Activated CD8-positive, alpha-beta memory T cell treated with anti-CD3 and anti-CD28 coated beads, Interleukin-2, amount 50 U/mL, for 1 hour (primary cell): ENCODE results near the gene AFMID.
"Not testable (repeated sequence)": the region's sequence is repeated elsewhere in the genome, so short reads cannot be mapped to it uniquely, and the experiment has no call there.

Source experiments
- DNase-seq: peaks from one replicate; pipeline ENCODE4 v3.0.0-alpha.2; 2020; ENCODE audit errors: extremely low read depth

Gene AFMID

DNA sequence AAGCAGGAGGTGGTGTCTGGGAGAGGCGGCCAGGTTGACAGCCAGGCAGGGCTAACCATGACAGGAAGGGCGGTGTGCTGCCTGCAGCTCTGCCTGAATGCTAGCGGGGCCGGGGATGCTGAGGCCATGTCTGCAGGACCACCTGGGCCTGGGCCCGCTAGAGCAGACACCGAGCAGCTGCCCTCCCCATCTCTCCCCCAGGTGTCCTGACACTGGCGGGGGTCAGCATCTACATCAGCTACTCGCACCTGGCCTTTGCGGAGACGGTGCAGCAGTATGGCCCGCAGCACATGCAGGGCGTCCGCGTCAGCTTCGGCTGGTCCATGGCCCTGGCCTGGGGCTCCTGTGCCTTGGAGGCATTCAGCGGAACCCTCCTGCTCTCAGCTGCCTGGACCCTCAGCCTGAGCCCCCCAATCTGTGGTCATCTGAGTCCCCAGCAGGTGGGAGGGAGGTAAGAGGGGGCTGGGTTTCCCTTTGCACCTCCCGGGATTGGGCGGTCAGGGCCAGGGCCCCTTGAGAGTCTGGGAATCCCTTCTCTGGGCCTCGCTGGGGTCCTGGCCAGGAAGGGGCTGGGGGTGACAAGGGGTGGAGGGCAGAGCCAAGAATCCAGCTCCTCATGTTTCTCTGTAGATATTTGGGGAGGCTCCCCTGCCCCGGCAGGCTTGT lies 51.8 kb downstream of the AFMID start:
- no peak for DNase-seq

DNA sequence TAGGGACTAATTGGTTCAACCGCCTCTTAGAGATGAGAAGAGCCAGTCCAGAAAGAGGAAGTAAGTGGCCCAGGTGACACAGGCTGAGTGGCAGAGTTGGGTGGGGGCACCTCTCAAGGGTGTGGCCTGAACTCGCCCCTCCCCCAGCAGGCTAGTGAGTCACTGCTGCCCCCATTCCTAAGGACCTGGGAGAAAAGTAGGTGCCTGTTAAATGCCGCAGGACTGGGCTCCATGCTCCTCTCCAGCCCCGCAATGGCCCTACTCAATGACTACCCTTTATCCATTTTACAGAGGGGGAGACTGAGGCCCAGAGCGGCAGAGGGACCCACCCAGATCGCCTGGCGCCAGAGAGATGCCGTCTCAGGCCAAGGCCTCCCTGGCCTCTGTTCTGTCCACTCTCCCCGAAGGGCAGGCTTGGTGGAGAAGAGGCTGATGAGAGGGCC lies 52.3 kb downstream of the AFMID start:
- DNase-seq = no peak

DNA sequence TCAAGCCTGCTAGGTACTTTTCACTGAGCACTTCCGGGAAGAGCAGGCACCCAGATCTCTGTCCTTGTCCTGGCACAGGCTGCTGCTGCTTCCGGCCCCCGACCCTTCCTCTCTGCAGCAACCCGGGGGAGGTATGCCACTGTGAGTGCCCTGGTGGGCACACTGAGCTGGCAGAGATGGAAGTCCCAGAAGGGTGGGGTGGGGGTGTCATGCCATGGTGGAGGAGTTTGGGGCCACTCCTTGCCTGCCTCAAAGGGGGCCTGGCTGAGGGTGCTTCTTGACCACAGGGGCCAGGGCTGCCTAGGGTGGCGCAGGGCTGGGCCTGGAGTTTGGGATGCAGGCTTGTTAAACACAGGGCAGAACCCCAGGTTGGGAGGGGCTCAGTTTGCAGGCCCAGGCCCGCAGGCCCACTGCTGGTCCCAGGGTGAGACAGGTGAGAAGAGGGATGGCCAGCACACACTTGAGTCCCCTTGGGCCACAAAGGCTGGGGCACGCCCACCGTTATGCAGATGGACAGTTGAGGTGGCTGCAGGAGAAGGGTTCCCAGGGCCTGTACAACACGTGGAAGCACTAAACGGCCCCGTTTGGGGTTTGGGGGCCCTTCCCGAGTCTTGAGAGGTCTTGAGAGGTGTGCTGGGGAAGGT lies 53.0 kb downstream of the AFMID start:
- DNase-seq = no peak

DNA sequence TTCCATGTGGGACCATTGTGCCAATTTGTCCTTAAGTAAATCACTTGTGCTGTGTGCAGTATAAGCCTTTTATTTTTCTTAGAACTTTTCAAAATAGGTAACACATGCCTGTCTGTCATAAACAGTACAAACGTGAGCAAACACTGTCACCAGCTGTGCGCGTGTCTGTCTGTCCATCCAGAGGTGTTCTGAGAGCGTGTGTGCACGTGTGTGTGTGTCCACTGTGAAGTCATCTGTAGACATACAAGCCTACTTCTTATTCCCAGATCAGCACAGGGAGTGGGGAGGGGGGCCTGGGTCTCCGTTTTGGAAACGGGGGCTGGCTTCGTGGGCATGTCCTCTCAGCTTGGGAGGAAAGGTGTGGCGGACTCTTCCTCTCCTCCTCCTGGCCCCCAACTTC lies 53.7 kb downstream of the AFMID start:
- DNase-seq = no peak

DNA sequence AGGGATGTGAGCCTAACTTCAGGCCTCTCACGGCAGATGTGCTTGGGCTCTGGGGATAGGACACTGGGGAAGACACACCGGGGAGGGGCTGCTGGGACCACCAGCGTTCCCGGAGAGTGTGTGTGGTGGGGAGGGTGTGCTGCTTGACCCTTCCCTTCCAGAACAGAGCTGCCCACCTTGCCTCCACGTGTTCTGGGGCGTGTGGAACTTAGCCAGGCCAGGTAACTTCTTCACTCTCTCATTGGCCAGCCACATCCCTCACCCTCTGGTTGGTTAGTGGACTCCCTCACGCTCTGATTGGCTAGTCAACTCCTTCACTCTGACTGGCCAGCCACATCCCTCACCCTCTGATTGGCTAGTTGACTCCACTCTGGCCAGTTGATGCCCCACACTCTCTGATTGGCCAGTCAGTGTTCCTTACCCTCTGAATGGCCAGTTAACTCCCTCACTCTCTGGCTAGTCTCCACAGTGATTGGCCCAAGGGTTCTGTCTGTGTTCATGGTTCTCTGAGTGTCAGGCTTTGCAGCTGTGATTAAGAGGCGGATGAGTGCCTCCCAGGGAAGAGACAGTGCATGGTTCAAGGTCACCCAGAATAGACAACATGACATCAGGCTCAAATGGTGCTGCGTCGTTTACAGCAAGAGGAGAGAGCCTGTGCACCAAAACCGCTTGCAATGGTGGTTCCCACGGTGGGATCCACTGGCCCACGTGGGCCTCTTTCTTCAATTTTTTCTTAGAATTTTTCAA lies 54.3 kb downstream of the AFMID start:
- DNase-seq = no peak

DNA sequence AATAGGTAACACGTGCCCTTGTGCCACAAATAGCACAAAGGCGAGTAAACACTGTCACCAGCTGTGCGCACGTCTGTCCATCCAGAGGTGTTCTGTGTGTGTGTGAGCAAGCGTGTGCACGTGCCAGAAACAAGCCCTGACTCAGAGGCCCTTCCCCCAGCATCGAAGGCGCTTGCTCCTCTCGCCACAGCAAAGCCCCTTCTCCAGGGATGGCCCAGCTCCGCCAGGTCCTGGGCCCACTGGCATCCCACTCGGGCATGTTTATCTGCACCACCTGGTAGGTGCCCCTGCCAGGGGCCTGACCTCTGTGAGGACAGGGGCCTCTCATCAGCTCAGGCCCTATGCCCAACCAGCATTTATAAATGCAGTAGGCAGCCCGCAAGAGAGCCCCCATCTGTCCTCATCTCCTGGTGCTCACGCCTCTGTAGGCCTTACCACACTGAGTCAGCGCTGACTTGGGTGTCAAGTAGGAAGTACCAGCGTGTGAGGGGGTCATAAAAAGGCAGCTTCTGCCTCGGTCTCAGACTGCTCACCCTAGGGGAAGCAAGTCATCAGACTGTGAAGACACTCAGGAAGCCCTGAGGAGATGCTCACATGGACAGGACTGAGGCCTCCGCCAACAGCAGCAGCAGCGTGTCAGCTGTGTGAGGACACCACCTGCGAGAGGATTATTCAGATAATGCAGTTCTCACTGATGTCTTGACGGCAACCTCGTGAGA lies 55.0 kb downstream of the AFMID start:
- DNase-seq = no peak

DNA sequence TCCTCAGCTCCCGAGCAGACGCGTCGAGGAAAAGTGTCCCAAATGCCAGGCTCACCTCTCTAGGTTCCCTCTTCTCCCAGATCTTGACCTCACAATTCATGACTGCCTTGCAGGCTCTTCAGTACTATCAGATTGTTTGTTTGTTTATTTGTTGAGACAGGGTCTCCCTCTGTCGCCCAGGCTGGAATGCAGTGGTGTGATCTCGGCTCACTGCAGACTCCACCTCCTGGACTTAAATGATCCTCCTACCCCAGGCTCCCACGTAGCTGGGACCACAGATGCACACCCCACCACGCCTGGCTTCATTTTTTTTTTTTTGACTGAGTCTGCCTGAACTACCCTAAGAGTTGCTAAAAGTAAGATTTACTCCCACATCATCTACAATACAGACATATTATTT lies 60.1 kb downstream of the AFMID start:
- DNase-seq = no peak

DNA sequence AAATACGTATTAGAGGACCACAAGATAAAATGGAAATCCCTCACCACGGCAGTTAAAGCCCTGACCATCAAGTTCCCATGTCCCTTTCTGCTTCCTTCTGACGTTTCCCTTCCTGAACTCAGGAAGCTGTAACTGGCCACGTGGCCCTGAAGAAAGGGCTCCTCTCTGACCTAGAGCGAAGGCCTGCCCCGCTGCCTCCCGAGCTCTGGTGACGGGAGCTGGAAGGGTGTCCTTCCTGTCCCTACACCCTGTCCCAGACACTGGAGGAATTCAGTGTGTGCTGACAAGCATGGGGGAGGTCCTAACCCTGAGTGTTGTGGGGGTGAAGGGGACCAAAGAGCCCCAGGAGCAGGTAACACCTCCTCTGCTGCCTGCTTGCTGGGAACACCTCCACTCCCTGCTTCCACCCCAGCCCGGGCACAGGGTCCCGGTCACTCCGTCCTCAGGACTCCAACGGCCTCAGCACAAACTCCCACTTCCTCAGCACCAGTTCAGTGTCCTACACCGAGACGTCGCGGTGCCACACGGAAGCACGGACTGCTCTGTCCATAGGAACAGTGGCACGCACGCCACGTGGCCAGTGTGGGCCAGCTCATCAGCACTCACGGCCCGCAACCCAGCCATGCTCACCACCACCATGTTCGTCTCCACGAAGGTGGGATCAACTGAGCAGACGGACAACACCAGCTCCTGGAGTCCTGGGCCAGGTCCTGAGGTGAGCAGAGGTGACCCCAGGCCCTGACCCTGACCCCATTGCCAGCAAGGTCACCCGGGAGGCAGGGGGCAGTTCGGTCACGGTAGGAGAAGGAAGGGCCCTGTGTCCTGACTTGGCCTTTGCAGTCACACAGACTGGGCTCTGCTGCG lies 61.1 kb downstream of the AFMID start:
- no peak for DNase-seq

DNA sequence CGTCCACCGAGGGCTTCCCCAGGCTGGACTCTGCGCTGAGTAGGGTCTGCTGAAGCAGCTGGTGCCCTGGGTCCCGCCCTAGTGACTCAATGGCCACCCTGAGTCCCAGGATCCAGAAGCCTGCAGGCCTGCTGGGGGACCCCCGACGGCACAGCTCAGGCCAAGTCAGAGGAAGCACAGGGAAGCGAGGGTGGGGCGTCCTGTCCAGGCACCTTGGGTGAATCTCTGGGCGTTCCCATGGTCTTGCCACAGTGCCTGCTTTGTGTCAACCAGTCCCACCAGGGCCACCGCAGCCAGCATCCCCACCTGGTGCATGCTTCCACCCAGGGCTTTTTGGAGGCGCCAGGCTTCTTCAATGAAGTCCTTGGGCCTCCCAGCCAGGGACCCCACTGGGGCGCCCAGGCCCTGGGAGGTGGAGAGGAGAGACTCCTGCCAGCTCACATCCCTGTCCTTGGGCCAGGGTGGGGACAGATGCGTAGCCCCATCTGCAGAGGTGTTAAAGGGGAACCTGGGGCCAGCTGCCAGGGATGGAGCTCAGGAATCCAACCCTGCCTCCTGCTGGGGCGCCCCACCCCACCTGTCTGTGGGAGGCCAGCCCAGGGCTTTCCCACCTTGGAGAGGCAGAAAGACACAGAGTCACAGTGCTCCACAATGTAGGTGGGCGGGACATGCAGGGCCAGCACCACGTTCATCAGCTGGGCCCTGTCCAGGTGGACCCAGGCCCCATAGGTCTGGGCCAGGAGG lies 62.1 kb downstream of the AFMID start:
- DNase-seq = no peak

DNA sequence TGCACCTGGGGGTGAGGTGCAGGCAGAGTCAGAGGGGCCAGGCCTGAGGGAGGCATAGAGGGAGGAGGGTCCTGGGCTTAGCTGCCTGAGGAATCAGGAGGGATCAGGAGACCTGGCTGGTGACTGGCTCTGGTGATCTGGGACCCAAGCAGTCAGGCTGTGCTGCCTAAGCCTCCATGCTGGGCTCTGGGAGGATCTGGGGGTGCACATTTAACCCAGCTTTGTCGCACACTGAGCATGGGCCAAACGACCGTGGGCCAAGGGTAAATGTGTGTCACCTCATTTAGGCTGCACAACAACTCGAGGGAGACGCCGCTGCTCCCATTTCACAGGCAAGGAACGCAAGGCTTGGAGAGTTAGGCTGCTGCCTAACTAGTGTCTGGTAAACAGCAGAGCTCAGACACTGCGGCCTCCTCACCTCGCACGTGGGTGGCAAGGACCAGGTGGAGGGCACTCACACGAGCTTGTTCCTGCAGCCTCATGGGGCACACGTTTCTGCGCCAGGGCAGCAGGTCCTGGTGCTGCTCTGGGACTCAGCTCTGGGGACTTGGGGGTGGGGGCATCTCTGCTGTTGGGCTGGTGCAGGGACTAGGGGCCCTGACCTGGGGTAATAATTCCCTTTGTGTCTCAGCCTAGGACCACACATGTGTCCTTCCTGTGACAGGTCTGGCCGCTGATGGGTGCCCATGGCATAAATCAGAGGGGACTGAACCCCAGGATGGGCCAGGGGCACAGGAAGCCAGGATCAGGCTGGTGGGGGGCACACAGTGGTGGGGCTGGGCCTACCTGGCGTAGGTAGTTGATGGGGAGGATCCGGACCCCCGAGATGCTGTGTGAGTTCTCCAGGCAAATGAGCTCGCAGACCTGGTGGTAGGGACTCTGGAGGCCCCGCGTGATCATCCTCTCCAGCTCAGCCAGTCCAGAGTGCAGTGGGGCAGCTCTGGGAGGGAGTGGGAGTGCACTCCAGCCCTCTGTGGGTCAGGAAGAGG lies 63.0 kb downstream of the AFMID start:
- no peak for DNase-seq

DNA sequence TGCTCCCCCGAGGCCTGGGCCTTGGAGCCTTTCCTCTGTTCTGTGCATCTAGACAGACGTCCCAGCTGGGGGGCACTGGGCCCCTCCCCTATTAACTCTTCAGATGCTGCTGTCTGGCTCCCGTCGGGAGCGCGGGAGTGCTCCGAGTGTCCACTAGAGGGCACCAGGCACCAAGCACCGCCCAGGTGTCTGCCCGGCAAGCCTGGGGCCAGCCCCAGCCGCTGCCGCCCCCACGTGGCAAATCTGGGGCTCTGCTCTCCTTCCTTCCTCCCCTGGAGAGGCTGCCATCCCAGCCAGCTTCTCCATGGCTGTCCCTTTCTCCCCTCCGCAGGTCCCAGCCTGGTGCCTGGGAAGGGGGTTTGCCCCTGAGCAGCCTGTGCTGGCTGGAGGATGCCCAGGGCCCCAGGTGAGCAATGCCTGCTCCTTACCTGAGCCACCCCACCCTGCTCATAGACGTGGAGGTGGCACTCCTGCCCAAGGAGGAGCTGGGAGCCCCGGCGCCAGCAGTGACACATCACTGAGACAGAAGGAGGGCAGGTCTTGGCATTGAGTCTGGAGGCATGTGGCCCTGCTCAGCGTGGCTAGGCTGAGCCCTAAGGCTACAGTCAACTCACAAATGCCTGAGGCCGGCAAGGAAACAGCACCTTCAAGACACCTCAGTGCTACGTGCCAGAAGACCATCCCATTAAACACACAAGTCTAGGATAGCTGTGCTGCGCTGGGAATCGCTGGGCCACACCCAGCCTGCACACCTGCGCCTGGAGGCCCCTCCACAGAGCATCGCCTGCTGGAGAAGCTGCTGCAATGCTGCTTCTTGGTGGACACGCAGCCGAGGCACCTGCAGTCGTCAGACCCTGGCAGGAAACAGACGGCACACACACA lies 64.0 kb downstream of the AFMID start:
- no peak for DNase-seq

DNA sequence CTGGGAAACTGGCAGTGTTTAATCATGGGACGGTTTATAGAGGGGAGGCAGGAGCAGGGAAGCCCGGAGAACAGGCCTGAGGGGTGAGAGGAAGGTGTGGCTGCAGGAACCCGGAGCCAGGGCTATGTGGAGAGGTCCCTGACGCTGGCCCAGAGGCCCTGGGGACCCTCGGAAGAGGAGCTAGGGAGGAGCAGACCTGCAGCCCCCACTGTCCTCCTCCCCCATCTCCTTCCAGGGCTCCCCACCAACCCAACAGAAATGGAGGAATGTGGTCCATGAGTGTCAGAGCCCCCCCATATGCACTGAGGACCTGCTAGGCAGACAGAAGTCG lies 64.6 kb downstream of the AFMID start:
- DNase-seq = no peak

DNA sequence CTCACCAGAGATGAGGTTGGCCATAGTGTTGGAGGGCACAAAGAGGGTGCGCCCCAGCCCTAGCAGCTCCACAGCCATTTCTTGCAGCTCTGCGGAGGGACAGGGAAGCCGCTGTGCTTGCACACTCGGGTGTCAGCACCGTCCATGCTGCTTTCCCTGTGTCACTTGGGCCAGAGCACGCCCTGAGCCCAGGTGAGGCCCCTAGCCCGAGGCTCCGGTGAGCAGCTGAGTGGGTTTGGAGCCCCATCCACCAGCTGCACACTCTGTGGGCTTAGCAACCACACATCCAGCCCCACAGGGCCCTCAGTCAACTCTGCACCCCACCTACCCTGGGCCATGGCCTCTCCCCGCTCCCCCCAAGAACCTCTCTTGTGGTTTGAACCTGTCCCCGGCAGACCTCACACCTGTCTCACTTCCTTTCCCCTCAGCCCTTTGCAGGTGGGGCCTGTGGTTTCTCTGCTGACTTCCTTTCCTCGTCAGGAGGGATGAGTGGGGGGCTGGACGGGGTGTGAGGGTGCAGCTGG lies 65.0 kb downstream of the AFMID start:
- peak; percentile 78 for DNase-seq

DNA sequence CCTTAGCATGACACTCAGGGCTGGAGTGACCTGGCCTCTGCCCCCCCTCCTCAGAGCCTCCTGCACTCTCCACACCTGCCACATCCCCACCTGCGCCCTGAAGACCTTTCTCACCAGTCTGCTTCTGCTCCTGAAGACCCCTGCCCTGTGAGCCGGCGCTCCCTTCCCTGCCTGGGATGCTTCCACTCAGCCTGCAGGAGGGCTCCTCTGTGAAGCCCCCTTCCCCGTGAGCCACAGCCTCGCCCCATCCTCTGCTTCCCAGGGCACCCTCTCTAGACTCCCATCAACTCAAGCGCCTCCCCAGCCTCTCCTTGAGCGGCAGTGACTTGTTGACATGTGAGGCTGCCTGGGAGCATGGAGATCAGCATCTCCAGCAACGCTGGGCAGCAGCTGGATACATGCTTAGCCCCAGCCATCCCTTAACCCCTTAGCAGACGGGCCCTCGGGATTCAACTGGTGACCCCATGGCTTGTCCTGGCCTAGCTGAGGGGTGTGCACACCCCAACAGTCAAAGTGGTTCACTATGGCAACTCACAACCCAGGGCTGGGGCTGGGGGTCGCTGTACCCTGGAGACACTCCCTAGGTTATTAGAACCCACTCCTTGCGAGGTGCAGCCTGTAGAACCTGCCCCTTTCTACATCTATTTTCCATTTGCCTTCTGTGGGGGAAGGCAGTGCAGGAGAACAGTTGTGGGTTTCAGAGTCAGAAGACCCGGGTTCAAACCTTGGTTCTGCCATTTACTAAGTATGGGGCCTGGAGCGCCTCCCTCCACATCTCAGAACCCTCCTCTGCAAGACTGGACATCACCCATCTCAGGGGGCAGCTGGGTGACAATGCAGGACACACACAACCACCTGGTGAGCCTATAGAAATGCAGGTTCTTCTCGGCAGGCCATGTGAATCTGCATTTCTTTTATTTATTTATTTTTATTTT lies 65.8 kb downstream of the AFMID start:
- DNase-seq = no peak

DNA sequence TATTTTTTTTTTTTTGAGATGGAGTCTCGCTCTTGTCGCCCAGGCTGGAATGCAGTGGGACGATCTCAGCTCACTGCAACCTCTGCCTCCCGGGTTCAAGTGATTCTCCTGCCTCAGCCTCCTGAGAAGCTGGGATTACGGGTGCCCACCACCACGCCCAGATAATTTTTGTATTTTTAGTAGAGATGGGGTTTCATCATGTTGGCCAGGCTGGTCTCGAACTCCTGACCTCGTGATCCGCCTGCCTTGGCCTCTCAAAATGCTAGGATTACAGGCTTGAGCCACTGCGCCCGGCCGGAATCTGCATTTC lies 66.4 kb downstream of the AFMID start:
- not testable (repeated sequence) for DNase-seq

DNA sequence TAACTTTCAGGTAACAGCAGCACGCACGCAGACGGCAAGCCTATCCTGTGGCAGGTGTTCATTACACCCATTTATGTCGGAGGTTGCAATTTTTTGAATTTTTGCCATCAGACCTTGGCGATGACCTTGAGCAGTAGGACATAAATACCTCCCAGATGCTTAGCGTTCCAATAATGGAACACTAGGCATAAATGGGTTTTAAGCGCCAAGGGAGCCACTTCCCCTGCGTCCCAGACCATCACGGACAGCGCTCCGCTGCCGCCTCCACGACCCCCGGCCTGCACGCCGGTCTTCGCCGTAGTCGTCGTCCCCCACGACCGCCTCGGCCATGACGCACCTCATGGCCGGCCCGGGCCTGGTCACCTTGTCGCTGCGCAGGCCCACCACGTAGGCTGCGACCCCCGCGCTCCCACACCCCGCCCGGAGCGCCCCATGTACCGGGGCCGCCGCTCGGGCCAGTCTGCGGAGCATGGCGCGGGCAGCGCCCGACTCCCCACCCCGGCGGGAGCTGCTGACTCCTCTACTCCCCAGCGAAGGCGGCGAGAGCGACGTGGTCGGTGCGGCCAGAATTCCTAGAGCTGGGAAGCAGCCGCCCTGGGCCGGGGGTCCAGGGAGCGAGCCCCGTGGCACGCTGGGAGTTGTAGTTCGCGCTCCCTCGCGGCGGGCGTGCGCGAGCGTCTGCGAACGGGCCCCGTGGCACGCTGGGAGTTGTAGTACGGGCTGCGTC lies 66.9 kb downstream of the AFMID start:
- DNase-seq = no peak
